ENCODE results near the gene ZC3H14.

Gene ZC3H14

DNA sequence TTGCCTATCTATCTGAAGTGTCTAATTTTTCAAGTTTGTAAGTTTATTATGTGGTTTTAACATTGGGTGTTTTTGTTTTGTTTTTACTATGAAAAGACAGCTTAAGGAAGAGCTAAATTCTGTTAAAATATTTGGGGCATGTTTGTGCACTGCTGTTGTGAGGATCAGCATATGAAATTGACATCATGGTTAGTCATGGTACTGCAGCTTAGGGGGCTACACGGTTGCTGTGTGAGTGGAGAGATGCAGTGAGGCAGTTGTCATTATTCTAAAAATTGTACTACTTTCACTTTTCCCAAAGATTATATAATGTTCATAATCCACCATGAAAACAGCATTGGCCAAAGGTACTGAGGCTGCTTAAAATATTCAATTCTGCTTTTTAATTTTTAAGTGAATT is 49.0 kb downstream of the ZC3H14 start:
- no peak for DNase-seq

DNA sequence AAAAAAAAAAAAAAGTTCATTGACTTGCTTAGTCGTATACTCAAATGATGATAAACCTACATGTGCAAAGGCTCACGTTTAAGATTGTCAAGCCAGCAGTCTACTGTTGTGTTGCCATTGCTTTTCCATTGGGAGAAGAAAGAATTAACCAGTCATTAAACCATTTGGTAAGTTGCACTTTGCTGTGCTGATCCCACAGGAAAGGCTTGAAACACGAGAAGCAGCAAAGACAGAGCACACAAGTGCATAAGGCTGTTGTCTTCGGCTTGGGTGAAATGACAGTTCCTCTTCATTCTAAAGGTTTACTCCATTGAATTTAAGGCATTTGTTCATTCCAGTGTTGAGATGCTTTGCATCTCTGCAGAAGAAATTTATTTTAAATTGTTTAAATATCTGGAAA is 50.1 kb downstream of the ZC3H14 start:
- DNase-seq = no peak

DNA sequence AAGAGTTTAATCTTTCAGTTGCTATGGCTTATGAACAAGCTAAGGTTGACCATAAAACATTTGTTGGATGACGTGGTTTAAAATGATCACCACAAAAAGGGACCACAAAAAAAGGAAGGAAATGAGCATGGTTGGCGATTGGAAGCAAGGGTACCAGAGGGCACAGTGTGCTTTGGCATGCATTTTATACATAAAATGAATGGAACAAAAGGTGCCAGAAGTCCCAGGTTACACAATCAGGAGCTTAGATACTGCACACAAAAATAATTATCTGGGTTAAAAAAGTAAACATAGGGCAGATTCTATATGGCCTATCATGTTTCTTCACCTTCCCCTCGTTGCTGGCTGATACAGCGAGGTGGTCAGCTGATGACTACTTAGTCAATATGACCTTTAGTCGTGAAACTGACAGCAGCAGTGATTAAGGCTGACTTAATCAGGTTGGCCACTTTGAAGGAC is 50.7 kb downstream of the ZC3H14 start:
- no peak for DNase-seq

GRCh38 chr14:88614218-88614907 is 51.5 kb downstream of the ZC3H14 start:
- DNase-seq = no peak

DNA sequence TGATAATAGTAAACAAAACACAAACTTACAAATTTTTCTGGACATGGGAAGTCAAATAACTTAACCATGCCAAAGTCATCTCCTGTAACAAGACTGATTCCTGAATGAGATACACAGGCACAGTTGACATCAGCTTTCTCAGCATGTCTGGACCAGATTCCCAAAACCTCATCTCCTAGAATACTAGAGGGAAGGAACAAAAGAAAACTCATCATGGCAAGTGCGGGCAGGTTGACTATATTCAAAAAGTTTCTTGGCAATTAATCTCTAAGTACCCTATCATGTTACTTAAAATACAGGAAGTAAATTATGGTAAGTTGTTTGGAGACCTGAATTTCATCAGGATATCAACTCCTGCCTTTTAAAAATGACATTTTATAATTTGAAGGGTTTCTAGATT is 53.9 kb downstream of the ZC3H14 start:
- no peak for DNase-seq

DNA sequence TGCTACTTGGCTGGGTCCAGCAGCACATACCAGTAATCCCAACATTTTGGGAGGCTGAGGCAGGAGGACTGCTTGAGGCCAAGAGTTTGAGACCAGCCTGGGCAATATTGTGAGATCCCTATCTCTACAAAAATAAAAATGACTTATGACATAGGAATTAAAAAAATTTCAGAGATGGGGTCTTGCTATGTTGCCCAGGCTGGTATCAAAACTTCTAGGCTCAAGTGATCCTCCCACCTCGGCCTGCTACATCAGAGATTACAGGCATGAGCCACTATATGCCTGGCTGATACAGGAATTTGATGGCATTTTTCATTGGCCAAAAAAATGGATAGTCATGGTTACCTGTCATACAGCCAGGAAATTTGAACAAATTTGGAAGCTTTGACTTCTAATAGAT is 54.6 kb downstream of the ZC3H14 start:
- DNase-seq = no peak

- no peak for DNase-seq
Measured at GRCh38 chr14:88618476-88618875, 55.6 kb downstream of the ZC3H14 start.

DNA sequence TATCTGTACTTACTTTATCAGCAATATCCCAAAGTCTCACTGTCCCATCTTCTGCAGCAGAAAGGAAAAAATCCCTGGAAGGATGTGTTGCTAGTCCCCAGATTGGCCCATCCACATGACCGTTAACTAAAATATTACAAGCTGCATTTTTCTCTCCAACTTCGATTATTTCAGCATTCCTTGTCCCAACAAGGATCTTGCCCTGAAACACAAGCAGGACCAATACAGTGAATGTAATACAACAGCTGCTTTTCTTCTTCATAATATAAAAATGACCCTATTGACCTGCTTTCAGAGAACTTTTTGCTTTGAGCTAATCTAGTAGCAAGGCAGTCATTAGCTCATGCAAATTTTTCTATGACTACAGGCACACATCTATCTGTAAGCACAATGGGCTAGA is 58.3 kb downstream of the ZC3H14 start:
- DNase-seq = no peak

DNA sequence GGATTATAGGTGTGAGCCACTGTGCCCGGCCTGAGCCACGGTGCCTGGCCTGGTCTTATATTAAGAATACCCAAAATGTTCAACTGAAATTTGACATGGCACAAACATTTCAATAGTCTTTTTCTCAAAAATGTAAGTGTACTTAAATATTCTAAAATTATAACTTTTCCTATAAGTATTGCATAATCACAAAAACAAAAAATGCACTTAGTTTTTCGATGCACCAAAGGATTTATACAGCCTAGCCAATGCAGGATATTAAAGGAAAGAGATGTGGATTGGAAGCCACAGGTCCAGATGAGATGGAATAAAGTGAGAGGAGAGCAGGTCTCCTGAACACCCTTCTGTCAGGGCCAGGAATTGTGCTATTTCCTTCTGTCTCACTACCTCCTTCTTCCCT is 62.8 kb downstream of the ZC3H14 start:
- DNase-seq = no peak

- DNase-seq = no peak
Measured at GRCh38 chr14:88628033-88628432, 65.2 kb downstream of the ZC3H14 start.

DNA sequence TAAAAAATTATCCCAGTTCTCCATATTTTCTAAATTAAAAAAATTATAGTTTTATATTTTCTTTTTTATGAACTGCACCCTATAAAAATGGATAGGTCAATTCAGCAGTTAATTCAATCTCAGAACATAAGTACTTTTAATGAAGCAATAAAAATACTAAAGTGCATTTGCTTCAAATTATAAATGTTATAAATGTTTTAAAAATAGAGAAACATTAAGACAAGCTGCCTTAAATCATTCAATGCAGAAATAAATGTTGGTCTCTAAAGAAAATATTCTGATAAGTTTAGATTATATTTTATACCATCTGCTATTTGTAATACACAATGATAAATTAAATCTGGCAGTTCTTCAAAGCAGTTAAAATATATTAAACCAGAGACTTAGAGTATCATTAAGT is 65.6 kb downstream of the ZC3H14 start:
- no peak for DNase-seq

DNA sequence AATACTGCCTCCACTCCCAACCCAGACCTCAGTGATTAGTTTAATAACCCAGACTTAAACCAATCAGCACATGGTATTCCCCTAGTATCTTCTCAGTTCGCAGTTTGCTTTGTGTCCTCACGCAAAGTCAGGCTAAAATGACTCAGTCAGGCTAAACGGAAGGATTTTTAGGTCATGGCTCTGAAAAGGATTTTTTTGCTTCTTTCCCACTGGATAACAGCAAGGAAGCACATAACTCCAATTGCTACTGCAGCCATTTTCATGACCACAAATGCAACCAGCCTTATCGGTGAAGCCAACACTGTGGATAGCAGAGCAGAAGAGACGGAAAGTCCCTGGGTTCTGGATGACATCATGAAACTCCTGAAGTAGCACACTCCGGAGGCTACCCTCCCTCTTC is 67.7 kb downstream of the ZC3H14 start:
- no peak for DNase-seq

- no peak for DNase-seq
Measured at GRCh38 chr14:88631091-88631490, 68.3 kb downstream of the ZC3H14 start.

- no peak for DNase-seq
Measured at GRCh38 chr14:88632512-88632911, 69.7 kb downstream of the ZC3H14 start.

DNA sequence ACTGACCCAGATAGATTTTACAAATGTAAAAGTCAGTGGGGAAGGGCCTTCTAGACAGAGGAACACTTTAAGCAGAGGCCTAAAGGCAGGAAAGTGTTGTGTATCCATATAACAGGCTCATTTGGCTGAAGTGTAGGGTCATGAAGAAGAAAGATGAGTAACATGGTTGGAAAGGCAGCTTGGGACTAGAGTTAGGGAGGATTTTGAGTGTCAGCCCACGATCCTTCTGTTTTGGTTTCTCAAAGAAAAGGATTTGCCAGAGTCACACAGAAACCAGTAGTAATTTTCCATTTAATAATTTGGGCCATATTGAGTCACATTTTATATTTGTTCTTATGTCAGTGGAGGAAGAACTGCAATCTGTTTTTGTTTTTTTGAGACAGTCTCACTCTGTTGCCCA is 76.4 kb downstream of the ZC3H14 start:
- no peak for DNase-seq

DNA sequence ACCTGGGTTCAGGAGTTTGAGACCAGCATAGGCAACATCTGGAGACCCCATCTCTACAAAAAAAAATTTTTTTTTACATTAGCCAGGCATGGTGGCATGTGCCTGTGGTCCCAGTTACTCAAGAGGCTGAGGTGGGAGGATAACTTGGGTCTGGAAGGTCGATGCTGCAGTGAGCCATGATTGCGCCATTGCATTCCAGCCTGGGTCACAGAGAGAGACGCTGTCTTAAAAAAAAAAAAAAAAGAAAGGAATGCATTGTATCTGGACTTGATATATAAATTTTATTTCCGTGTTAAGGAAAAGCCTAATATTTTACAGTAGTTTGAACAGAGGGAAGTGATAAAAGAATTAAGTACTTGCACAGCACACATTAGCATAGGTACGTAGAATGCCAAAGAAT is 97.2 kb downstream of the ZC3H14 start:
- DNase-seq = no peak

DNA sequence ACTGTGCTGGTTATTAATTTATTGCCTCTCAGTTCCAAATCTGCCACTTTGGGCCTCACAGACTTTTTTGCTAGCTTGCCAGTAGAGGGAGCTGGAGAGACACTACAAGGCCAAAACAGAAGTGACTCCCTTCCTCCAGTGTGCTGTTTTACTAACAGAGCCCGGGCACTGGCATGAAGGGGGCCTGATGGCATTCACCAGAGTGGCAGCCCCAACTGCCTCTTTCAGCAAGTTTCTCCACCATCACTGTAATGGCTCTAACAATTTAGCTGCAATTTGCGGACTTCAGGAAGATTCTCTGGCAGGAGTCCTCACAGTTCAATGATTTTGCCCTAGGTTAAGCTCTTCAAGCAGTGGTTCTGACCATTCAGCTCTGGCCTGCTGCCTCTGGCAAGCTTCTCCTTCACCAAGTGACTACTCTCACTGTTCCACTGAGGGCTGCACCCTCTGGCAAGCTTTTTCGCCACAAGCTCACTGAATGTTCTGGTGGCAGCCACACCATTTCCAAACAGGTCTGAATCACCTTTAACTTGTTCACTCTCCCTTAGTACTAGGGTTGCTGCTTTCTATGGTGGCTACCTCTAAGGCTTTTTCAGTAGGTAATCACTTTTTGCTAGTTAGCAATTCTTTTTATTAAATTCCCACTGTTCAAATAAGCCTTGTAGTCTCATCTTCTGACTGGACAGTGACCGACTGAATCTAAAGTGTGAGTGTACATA is 104.9 kb downstream of the ZC3H14 start:
- DNase-seq = no peak

DNA sequence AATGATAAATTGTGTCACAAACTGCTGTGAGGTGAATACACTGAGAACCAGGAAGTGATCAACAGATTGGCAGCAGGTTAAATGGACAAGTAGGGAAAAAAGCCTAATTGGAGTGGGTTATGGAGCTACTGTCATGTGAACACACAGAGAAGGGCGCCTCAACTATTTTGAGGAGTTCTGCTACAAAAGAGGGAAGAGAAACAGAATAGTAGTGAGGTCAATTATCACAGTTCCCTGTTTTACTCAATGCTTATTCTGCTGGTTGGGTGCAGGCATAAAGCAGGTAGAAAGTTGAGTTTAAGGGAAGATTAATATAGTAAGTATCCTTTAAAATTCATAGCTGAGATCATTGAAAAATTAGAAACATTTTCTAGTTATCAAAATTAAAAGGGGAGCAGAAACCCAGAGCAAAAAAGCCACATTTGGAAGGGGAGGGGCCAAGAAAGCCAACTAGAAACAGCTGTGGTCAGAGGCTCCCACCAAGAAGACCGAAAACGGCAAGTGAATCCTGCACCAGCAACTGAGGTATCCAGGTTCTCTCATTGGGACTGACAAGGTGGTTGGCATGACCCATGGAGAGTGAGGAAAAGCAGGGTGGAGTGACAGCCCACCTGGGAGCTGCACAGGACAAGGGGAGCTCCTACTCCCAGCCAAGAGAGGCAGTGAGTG is 105.7 kb downstream of the ZC3H14 start:
- DNase-seq = no peak

DNA sequence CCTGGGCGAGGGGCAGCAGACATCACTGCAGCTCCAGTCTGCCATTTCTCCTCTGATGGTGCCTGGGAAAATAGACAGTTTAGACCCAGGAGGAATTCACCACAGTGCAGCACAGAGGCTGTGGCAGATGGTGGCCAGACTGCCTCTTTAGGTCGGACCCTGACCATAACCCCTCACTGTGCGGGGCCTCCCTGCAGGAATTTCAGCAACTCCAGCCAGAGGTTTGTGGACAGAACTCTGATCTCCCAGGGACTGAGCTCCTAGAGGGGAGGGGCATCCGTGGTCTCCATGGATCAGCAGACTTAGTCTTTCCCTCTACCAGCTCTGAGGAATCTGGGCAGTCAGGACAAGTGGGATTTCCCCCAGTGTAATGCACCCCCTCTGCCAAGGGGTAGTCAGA is 106.5 kb downstream of the ZC3H14 start:
- no peak for DNase-seq
